Activated naive CD4-positive, alpha-beta T cell (primary cell): Measurements from ENCODE around the gene TPT1.
"Not testable (repeated sequence)": the region's sequence is repeated elsewhere in the genome, so short reads cannot be mapped to it uniquely, and the experiment has no call there.

Experiments used
- DNase-seq, 4 experiments: peaks; one replicate each; lab custom pipeline; 2025; lab: John Stamatoyannopoulos, UW

The TPT1 gene

DNA sequence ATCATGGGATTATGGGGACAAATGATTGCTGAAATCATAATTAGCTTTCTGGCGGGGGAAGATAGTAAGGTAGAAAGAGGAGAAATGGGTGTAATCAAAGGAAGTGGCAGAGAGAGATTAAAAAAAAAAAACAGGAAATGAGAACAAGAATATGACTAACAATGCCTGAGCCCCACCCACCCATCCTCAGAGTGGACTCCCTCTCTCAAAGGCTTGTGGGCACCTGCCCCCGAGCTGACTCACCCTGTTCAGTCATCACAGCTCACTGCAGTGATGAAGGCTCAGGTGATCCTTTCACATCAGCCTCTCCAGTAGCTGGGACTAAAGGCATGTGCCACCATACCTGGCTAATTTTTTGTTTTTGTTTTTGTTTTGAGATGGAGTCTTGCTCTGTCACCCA lies 26.4 kb upstream of the TPT1 start:
- peak; percentile 34 to 79 (median 62) for DNase-seq

DNA sequence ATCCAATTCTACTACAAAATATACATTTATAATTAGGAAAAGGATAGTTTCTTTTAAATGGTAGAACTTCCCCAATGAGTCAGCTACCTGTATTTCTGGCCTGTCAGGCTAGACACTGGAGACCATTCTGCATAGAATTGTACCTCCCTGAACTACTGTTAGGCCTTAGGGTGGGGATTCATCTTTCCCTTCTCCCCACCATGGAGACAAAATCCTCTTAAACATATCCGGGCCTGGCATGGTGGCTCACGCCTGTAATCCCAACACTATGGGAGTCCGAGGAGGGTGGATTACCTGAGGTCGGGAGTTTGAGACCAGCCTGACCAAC lies 24.5 kb upstream of the TPT1 start:
- no peak for DNase-seq

GRCh38 chr13:45364876-45365557 lies 24.0 kb upstream of the TPT1 start:
- no peak for DNase-seq

GRCh38 chr13:45362939-45363338 lies 22.0 kb upstream of the TPT1 start:
- no peak for DNase-seq

- no peak for DNase-seq
Measured at GRCh38 chr13:45361596-45362206, 20.7 kb upstream of the TPT1 start.

DNA sequence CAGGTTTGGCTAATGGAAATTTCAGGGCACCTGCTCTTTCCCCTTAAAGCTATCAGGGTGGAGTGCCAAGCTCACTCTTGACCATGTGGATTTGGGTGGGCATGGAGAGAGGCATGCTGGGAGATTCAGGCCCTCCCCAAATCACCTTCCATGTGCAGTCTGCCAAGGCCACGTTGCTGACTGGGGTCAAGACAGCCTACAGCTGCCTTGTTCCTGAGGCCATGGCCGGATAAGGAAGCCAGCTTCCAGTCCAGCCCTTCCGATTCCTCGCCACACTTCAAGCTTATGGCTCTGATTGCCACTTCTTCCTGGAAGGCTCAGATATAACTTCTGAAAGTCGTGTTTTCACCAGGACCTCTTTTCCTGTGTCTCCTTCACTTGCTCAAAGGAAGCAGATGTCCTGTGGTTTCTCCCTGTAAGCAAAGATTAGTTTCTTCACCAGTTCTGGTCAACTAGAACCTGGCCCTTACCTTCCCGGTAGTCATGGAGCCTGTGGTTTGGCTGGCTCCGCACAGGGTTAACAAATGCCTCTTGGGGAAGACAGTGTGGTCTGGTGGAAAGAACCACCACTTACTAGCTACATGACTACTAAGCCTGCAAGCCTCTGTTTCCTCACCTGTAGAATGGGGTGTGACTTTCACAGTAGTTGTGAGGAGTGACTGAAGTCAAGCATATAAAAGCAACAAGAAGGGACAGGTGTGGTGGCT lies 16.1 kb upstream of the TPT1 start:
- DNase-seq = no peak

GRCh38 chr13:45353895-45354294 lies 12.9 kb upstream of the TPT1 start:
- no peak for DNase-seq

GRCh38 chr13:45352031-45352430 lies 11.0 kb upstream of the TPT1 start:
- DNase-seq = no peak

DNA sequence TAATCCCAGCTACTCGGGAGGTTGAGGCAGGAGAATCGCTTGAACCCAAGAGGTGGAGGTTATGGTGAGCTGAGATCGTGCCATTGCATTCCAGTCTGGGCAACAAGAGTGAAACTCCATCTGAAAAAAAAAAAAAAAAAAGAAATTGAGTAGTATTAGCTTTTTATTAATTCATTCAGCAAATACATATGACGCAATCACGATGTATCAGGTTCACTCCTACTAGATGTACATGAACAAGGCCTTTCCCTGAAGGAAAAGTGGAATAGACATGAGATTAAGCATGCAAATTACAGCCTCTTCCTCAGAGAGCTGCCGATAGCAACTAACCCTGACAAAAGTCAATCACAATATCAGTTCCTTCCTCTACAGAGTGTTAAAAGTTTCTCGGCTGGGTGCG lies 9.2 kb upstream of the TPT1 start:
- DNase-seq = no peak

DNA sequence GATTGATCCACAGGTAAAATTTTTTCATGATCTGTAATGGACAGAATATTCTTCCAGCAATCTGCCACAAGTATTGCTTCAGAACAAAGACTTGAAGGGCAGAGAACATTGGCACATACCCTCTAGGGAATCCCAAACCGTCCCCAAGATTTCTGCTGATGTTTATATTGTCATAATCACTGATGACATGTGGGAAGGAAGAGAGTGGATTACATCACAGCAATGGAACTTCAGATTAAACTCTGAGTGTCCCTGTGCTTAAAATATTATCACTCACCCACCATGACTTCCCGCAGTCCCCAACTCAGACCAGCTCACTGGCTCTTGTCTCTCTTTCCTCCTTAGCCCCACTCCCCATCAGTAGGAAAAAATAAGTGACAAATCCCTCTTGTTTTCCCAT lies 8.5 kb upstream of the TPT1 start:
- no peak for DNase-seq

GRCh38 chr13:45344064-45344463 lies 3.1 kb upstream of the TPT1 start:
- not testable (repeated sequence) for DNase-seq

GRCh38 chr13:45343102-45343501 lies 2.1 kb upstream of the TPT1 start:
- not testable (repeated sequence) for DNase-seq

- not testable (repeated sequence) for DNase-seq
Measured at GRCh38 chr13:45342668-45343067, 1.7 kb upstream of the TPT1 start.

GRCh38 chr13:45341799-45342500 lies 967 bp upstream of the TPT1 start:
- no peak for DNase-seq

DNA sequence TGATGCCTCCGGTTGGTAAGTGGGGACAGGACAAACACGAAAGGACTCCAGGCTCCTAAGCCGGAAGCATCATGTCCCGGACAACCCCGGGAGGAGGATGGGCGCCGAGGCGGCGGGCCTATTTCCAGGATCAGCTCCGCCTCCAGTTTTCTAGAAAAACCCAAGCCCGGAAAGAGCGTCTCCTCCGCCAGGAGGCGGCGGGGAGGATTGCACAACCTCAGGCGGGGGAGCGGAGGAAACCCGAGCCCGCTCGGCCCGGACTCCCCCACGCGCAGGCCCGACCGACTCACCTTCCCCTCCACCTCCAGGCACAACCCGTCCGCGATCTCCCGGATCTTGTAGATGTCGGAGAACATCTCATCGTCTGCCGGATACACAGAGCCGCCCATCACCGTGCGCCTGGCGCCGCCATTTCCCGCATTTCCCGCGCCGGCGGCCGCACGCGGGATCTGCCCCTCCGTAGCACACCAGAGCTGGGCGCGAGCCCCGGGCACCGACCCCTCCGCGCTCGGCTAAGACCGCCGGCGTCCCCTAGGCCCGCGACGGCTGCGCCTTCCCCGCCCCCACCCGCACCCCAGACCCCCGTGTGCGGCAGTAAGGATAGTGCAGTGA lies 455 bp downstream of the TPT1 start:
- peak; percentile 44 to 67 (median 61) for DNase-seq

GRCh38 chr13:45339867-45340266 lies 1.1 kb downstream of the TPT1 start:
- DNase-seq = peak in 1 of 4 experiments; percentile 11

GRCh38 chr13:45339399-45339798 lies 1.6 kb downstream of the TPT1 start:
- DNase-seq = no peak

- no peak for DNase-seq
Measured at GRCh38 chr13:45337803-45338202, 3.2 kb downstream of the TPT1 start.

DNA sequence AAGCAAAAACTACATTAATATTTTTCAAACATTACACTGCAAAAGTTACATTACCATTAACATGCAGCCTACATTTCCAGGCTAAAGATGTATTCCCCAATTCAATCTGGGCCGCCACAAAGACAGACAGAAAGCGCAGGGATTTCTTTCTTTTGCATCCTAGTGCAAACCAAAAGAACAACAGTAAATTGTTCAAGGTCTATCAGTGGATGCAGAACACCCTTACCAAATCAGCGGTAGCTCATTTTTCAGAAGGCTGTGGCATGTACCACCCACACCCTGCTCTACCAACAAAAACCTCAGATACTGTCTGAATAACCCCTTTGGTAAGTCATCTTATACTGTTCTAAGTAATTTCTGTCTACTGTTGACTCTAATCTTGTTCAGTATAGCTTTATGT lies 3.6 kb downstream of the TPT1 start:
- no peak for DNase-seq

DNA sequence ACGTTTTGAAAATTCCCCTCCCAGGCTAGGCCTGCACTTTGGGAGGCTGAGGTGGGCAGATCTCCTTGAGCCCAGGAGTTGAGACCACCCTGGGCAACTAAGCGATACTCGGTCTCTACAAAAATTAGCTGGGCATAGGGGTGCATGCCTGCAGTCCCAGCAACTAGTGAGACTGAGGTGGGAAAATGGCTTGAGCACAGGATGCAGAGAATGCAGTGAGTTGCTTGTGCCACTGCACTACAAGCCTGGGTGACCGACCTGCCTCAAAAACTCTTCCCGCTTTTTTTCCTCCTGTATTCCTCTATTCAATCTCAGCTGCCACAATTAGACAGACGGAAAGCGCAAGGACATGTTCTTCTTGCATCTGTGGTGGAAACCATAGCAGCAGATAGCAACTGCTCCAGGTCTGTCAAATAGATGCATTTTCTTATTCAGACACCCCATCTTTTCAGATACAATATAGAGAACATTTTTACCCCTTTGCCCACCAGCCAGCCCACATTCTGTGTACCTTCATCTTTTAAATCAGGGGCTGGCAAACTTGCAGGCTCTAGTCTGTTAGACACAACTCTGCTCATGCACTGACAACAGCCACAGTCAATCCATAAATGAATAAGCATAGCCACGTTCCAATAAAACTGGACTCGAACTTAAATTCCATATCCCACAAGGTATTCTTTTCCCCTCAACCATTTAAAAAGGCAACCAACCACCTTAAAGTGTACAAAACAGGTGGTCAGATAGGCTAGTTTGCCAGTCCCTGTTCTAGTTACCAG lies 4.8 kb downstream of the TPT1 start:
- no peak for DNase-seq

GRCh38 chr13:45335397-45336024 lies 5.5 kb downstream of the TPT1 start:
- DNase-seq = no peak
